ENCODE results near the gene CNNM2.

The CNNM2 gene

DNA sequence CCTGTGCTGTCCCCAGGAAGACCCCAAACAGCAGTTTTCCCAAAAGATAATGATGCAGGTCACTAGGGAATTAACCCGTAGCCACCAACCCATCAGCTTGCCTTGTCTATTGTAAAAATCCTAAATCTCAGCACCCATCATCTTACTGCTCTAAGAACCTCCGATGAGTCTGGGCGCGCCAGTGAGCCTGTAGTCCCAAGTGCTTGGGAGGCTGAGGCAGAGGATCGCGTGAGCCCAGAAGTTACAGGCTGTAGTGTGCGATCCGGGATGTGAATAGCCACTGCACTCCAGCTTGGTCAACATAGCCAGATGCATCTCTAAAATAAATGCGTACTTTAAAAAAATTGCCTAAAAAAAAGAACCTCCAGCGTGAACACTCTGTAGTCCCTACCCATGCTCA lies 47.9 kb upstream of the CNNM2 start:
- Histone ChIP-seq H4K20me1 (ENCODE audit: low read depth, low read length) (no peaks in the 10 kb centered on the region), H3K9me3 (ENCODE audit: insufficient read depth, low read length) (no peaks in the 10 kb centered on the region), H3K36me3 (ENCODE audit: low read length) (no peaks in the 10 kb centered on the region), H3K9ac (ENCODE audit: low read length) (no peak overlapping the region), H3K9me2 (replicated peaks; ENCODE audit: insufficient read depth, low read length) (no peaks in the 10 kb centered on the region), H3K4me3 (ENCODE audit: insufficient read depth, low read length, poor library complexity, severe bottlenecking) (no peak overlapping the region), H3K4me2 (ENCODE audit: low read depth, low read length, poor library complexity, severe bottlenecking) (no peak overlapping the region), H3K27ac (ENCODE audit: low read depth, low read length) (no peak overlapping the region), H3F3A (ENCODE audit: insufficient read depth) (no peaks in the 10 kb centered on the region), H2AFZ (ENCODE audit: low read depth, low read length, severe bottlenecking) (no peak overlapping the region), H3K79me2 (ENCODE audit: insufficient read depth, low read length) (no peaks in the 10 kb centered on the region), H3K27me3 (ENCODE audit: low read length) (no peaks in the 10 kb centered on the region)
- TF ChIP-seq, protein P1, sequence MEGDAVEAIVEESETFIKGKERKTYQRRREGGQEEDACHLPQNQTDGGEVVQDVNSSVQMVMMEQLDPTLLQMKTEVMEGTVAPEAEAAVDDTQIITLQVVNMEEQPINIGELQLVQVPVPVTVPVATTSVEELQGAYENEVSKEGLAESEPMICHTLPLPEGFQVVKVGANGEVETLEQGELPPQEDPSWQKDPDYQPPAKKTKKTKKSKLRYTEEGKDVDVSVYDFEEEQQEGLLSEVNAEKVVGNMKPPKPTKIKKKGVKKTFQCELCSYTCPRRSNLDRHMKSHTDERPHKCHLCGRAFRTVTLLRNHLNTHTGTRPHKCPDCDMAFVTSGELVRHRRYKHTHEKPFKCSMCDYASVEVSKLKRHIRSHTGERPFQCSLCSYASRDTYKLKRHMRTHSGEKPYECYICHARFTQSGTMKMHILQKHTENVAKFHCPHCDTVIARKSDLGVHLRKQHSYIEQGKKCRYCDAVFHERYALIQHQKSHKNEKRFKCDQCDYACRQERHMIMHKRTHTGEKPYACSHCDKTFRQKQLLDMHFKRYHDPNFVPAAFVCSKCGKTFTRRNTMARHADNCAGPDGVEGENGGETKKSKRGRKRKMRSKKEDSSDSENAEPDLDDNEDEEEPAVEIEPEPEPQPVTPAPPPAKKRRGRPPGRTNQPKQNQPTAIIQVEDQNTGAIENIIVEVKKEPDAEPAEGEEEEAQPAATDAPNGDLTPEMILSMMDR (IDR thresholded peaks at IDR 0.05; ENCODE audit: insufficient read depth, low read length, poor library complexity, severe bottlenecking), result no peak
- TF ChIP-seq EZH2phosphoT487 (conservative IDR thresholded peaks at IDR 0.05; ENCODE audit: low read length), result no peak

DNA sequence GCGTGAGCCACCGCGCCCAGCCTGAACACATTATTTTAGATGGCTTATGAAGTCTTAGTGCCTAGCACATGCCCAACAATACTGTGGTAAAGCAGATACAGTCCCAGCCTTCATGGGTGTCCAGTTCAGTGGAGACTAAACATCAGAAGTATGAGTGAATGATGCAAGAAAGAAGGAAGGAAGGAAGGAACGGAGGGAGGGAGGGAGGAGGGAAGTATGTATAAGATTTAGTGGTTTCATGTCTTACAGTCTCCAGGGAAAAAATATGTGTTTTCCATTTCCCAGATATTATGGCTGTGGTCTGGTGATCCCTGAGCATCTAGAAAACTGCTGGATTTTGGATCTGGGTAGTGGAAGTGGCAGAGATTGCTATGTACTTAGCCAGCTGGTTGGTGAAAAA lies 45.9 kb upstream of the CNNM2 start:
- no peaks in the 10 kb centered on the region for H3K9me2 ChIP-seq (replicated peaks; ENCODE audit: insufficient read depth, low read length)
- H3K9me3 ChIP-seq (ENCODE audit: insufficient read depth, low read length), result no peaks in the 10 kb centered on the region
- H3K4me2 ChIP-seq (ENCODE audit: low read depth, low read length, poor library complexity, severe bottlenecking), result no peak overlapping the region
- H3K36me3 ChIP-seq (ENCODE audit: low read length), result no peaks in the 10 kb centered on the region
- no peak overlapping the region for H2AFZ ChIP-seq (ENCODE audit: low read depth, low read length, severe bottlenecking)
- H3K27ac ChIP-seq (ENCODE audit: low read depth, low read length), result no peak overlapping the region
- TF ChIP-seq EZH2phosphoT487 (conservative IDR thresholded peaks at IDR 0.05; ENCODE audit: low read length), result no peak
- TF ChIP-seq, protein P1 (IDR thresholded peaks at IDR 0.05; ENCODE audit: insufficient read depth, low read length, poor library complexity, severe bottlenecking), result no peak
- H4K20me1 ChIP-seq (ENCODE audit: low read depth, low read length), result no peaks in the 10 kb centered on the region
- no peaks in the 10 kb centered on the region for H3K79me2 ChIP-seq (ENCODE audit: insufficient read depth, low read length)
- no peak overlapping the region for H3K9ac ChIP-seq (ENCODE audit: low read length)
- H3K27me3 ChIP-seq (ENCODE audit: low read length), result no peaks in the 10 kb centered on the region
- no peaks in the 10 kb centered on the region for H3F3A ChIP-seq (ENCODE audit: insufficient read depth)
- H3K4me3 ChIP-seq (ENCODE audit: insufficient read depth, low read length, poor library complexity, severe bottlenecking), result no peak overlapping the region

DNA sequence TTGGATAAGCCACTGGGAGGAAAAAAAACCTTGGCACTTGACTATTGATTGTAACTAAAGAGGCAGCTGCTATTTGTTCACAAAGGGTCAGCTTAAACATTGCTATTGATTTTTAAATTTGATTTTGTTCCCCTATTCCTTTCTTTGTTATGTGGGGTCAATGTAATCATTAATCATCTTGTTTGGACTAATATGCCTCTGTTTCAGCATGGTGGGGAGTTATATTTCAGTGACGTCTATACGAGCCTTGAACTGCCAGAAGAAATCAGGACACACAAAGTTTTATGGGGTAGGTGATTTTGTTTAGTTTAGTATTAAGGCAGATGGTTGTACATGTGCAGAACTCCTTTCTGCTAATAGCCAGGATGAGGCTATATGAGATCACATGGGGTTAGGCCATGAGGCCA lies 41.3 kb upstream of the CNNM2 start:
- Histone ChIP-seq H4K20me1 (ENCODE audit: low read depth, low read length) (no peaks in the 10 kb centered on the region), H3F3A (ENCODE audit: insufficient read depth) (no peaks in the 10 kb centered on the region)

More for the DNA sequence above, 41.3 kb upstream of the CNNM2 start:
- no peaks in the 10 kb centered on the region for H3K9me3 ChIP-seq (ENCODE audit: insufficient read depth, low read length)
- H3K4me2 ChIP-seq (ENCODE audit: low read depth, low read length, poor library complexity, severe bottlenecking), result no peak overlapping the region
- TF ChIP-seq, protein P1 (IDR thresholded peaks at IDR 0.05; ENCODE audit: insufficient read depth, low read length, poor library complexity, severe bottlenecking), result no peak
- TF ChIP-seq EZH2phosphoT487 (conservative IDR thresholded peaks at IDR 0.05; ENCODE audit: low read length), result no peak
- H3K27ac ChIP-seq (ENCODE audit: low read depth, low read length), result no peak overlapping the region
- H3K4me3 ChIP-seq (ENCODE audit: insufficient read depth, low read length, poor library complexity, severe bottlenecking), result no peak overlapping the region
- no peaks in the 10 kb centered on the region for H3K79me2 ChIP-seq (ENCODE audit: insufficient read depth, low read length)
- no peaks in the 10 kb centered on the region for H3K9me2 ChIP-seq (replicated peaks; ENCODE audit: insufficient read depth, low read length)
- H3K36me3 ChIP-seq (ENCODE audit: low read length), result no peaks in the 10 kb centered on the region
- H3K9ac ChIP-seq (ENCODE audit: low read length), result no peak overlapping the region
- no peak overlapping the region for H2AFZ ChIP-seq (ENCODE audit: low read depth, low read length, severe bottlenecking)
- no peaks in the 10 kb centered on the region for H3K27me3 ChIP-seq (ENCODE audit: low read length)

Data from SU-DHL-6 (cell line).